ENCODE data around the gene CLCA1.

CLCA1 gene, protein sequence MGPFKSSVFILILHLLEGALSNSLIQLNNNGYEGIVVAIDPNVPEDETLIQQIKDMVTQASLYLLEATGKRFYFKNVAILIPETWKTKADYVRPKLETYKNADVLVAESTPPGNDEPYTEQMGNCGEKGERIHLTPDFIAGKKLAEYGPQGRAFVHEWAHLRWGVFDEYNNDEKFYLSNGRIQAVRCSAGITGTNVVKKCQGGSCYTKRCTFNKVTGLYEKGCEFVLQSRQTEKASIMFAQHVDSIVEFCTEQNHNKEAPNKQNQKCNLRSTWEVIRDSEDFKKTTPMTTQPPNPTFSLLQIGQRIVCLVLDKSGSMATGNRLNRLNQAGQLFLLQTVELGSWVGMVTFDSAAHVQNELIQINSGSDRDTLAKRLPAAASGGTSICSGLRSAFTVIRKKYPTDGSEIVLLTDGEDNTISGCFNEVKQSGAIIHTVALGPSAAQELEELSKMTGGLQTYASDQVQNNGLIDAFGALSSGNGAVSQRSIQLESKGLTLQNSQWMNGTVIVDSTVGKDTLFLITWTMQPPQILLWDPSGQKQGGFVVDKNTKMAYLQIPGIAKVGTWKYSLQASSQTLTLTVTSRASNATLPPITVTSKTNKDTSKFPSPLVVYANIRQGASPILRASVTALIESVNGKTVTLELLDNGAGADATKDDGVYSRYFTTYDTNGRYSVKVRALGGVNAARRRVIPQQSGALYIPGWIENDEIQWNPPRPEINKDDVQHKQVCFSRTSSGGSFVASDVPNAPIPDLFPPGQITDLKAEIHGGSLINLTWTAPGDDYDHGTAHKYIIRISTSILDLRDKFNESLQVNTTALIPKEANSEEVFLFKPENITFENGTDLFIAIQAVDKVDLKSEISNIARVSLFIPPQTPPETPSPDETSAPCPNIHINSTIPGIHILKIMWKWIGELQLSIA

DNA sequence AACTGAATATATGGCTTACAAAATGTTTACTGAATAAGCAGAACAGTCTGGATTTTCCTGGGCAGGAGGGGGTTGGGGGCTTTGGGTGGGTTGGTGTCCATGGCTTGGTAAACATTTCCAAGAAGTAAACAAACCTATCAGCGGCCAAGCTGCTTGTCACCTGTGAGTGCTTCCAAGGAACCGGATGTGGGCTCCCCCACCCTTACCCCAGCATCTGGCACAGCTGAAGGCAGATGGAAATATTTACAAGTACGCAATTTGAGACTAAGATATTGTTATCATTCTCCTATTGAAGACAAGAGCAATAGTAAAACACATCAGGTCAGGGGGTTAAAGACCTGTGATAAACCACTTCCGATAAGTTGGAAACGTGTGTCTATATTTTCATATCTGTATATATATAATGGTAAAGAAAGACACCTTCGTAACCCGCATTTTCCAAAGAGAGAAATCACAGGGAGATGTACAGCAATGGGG is at the start of gene CLCA1:
CLCA1 (plus strand) TSS at position 427 of the 477 bp plus-strand sequence; CDS start at position 472, 45 bp downstream.
- no peak for DNase-seq

DNA sequence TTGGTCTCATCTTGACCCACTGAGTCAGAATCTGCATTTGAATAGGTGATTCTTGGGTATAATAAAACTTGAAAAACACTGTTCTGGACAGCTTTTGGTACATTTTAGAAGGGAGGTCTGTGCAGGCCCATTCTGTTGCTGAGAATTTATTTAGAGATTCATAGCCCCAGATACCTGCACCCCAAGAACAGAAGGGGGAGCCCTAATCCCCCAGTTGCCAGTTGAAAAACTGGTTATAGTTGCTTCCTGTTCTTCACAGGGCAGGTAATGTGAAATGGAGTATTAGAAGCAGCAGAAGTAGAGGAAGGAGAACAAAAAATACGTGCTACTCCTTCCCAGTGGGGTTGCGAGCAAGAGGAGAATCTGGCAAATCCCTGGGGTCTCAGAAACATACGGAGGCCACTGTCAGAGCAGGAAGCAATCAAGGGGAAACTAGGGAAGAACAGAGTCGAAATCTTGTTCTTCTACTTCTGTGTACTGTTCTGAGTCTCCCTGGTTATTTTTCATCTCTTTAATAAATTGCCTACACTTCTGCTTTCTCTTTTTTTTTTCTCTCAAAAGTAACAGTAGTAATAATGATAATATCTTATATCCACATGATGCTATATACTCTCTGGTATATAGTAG is 49.3 kb upstream of the CLCA1 start:
- no peak for DNase-seq

GRCh38 chr1:86421601-86422280 is 47.0 kb upstream of the CLCA1 start:
- DNase-seq: no peak

GRCh38 chr1:86423473-86423872 is 45.3 kb upstream of the CLCA1 start:
- DNase-seq: no peak

DNA sequence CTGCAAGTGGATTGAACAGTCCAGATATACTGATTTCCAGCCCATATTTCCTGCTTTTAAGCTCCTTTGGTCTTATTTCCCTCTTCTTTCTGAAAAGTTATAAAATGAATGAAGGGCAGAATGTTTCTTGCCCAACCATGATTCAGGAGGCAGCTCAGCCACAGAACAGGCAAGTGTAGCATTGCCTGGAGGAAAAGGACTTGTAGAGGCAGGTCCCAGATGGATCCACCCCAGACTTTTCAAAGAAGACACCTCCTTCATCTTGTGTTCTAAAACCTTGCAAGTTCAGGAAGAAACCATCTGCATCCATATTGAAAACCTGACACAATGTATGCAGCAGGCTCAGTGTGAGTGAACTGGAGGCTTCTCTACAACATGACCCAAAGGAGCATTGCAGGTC is 44.9 kb upstream of the CLCA1 start, which contains the start of gene CLCA2:
CLCA2 (plus strand) TSS at position 299 of the 400 bp plus-strand sequence; CDS start at position 376, 77 bp downstream.
- no peak for DNase-seq

DNA sequence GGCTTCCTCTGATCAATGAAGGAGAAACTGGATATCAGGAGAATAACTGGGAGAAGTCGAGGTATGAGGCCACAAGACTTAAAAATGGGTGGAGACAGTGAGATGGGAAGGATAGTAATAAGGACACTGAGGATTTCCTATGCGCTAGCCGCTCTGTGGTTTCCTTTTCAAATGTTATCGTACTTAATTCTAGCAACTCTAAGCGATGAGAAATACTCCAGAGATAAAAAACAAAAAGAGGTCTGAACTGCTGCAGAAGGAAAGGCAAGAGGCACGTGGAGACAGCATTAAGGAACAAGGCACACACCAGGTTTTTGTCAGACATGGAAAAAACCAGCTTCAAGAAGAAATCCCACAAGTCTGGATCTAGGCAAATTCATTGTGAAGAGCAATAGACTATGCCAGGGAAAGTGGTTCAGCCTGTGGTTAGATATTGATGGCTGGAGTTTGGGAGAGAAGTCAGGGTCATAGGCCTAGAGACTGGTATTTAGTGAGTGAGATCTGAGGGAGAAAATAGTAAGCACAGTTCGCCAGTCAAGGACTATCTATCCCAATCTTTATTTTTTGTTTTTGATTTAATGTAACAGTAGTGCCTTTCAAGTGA is 39.5 kb upstream of the CLCA1 start:
- DNase-seq: no peak

- DNase-seq: no peak
Observed at GRCh38 chr1:86429835-86430234, 38.9 kb upstream of the CLCA1 start.

DNA sequence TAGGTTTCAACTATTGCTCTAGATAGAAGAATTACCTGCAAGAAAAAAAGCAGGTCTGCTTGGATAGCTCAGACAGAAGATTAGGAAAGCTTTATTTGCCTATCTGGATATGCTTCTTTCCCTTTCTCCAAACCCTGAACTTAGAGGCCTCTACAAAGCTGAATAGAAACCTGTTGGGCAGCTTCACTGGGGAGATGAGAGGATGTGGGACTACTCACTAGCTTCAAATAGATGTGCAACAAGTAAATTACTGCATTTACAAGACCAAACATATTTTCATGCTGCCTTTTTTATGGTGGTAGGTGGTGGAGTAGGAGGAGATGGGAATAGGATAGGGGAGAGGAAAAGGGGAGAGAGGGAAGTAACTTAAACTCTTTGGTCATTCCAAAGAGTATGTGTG is 38.4 kb upstream of the CLCA1 start:
- DNase-seq: no peak

DNA sequence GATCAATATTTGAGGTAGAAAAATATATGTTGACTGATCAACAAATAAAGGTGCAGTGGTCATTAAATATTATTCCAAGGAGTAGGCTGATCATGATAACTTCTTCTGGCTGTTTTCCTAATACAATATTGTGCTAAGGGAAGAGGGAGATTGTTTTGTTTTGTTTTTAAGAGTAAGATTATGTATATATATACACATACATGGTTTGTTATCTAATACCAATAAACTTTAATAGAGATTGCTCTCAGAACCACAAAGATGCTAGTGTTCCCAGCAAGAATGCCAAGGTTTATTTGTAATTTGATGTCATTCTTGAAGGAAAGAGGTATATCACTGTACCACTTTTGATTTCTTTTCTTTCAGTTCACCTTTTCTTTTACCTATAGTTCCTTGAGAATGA is 34.7 kb upstream of the CLCA1 start:
- no peak for DNase-seq

DNA sequence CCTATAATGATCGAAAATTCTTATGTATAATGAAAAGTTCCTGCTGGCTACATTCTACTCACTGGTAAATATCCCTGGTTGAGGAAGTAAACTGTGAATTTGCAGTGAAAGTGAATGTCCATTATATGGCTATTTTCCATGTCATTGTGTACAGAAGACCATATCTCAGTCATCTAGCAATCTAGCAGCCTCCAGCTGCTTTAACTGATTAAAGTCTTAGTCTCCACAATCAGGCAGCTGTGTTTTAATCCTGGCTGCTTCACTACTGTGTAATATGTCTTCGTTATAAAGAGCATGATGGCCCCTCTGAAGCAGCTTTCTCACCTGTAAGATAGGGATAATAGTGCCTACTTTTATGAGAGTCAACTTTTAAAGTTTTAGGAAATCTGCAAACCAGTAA is 33.4 kb upstream of the CLCA1 start:
- no peak for DNase-seq

DNA sequence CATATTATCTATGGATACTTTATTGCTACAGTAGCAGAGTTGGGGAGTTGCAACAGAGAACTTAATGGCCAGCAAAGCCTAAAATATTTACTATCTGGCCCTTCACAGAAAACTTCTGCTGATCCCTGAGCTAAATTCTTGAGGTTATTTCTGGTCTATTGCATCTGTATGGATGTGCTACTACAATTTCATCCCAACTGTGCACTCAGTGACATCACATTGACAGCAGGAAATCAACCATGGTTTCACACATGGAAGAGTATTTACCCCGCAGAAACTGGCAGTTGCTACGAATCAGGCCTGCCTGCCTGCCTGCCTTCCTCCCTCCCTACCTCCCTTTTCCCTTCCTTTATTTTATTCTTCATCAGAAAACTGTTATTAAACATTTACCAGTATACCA is 32.7 kb upstream of the CLCA1 start:
- DNase-seq: no peak

DNA sequence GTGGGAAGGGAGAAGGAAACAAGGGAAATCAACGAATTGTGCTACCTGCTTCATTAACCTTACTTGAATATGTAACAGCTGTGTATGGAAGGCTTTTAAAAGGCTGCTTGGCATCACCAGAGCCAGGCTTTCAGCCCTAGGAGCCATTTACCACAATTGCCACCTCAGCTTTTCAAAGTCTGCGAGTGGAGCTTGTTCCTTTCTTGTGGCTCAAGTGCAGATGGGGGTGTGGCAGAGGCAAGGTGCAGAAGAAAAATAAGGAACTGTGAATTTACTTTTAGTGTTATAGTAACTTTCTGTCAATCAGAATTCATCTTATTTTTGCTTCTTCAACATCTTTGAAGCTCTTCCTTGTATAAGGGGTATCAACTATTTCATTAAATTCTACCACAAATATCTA is 27.1 kb upstream of the CLCA1 start:
- no peak for DNase-seq

GRCh38 chr1:86441997-86442396 is 26.7 kb upstream of the CLCA1 start:
- DNase-seq: no peak

DNA sequence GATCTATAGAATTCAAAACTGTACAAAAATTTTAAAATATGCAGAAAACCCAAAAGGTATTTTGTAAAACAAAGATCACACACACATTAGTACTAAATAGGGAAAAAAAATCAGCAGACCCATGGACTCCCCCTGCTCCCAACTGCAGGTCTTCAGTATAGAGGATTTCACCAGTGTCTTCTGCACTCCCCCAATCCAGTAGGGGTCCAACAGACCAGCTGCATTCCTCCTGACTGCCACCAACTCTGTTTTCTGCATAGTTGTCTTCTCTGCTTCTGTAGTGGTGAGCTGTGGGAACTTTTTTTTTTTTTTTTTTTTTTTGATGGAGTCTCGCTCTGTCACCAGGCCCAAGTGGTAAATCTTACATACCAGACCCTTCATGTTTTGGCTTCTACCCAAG is 22.8 kb upstream of the CLCA1 start:
- DNase-seq: no peak

DNA sequence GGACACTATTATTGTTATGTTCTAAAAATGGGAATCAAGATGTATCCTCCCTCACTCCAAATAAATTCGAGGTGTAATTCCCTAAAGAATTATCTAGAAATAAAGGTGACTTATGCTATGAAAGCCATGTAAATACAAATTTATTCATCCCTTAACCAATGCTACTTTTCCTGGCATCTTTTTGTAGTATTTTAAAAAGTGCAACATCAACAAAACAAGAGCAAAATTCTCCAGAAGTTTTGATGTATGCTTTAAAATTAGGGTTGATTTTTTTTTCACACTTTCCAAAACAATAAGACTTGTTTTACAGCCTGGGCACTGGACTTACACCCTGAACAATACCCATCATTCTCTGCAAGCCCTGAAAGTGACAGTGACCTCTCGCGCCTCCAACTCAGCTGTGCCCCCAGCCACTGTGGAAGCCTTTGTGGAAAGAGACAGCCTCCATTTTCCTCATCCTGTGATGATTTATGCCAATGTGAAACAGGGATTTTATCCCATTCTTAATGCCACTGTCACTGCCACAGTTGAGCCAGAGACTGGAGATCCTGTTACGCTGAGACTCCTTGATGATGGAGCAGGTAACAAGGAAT is 21.4 kb upstream of the CLCA1 start:
- no peak for DNase-seq

GRCh38 chr1:86448670-86449069 is 20.1 kb upstream of the CLCA1 start:
- DNase-seq: no peak

- DNase-seq: no peak
Observed at GRCh38 chr1:86449103-86449502, 19.6 kb upstream of the CLCA1 start.

GRCh38 chr1:86450847-86451246 is 17.9 kb upstream of the CLCA1 start:
- no peak for DNase-seq

DNA sequence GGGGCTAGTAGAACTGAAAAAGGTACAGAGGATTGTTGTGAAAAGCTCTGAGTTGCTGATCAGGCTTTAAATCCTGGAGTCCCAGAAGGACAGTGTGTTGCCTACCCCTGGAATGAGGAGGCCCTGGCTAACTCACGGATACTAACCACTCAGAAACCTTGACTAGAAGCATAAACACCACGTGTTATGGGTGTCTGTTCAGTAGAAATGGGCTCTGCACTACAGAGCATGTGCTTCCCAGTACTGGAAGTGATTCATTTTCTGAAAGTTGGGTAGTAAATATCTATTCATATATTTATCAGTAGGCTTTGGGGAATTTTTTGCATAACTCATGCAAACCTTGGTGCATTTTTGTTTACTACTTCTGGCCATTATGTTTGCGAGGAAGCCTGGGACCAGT is 15.1 kb upstream of the CLCA1 start:
- DNase-seq: no peak

- DNase-seq: no peak
Observed at GRCh38 chr1:86455073-86455472, 13.7 kb upstream of the CLCA1 start.

DNA sequence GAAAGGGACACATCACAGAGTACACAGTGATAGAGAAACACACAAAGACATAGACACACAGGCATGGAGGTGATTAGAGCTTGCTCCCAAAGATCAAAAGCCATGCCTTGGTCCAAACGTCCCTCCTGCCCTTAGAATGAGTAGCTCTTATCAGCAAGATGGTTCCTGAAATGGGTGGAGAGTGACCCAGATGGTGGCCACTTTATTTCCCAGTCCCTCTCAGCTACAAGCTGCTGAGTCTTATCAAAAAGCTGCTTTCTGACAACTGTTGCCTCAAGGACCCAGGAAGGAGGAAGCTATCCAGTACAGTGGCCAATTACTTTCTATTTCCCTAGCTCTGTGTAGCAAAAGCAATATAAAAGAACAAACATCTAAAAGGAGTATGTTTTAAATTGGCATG is 7.7 kb upstream of the CLCA1 start:
- DNase-seq: no peak

DNA sequence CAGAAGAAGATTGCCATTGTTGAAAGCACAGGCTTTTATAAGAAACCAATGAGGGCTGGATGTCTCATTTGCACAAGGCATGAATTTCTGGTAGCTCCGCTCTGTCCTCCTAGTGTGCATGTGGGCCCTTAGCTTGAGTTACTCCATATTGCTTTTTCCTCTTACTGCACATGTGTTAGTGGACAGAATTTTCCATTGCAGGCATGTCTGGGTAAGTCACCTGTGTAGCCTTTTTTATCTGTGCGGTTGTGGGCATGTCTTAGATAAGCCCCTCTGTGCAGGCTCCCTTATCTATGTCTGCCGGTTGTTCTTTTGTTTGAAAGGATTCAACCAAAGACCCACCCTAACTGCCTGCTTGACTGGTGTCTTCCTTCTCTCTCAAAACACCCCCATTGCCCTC is 7.2 kb upstream of the CLCA1 start:
- DNase-seq: no peak
